GM12878 (cell line): ENCODE measurements around the gene AGBL3. TPM values are rescaled to one million over a fixed set of nuclear protein-coding genes. Genes with fewer than 3 reads are reported as not detected.

Experiments used
- polyA plus RNA-seq, 11 experiments: library from polyadenylated mRNA; depleted of rRNA in 4 of 11; unstranded in 6 of 11; stranded (reverse) in 5 of 11; fragments of >200 nt; fragmentation: Nextera tagmentation in 4 of 11; fragmentation: Illumina TruSeq in 1 of 11; extraction: Ambion mirVana in 4 of 11; extraction: Trizol in 1 of 11; gene quantifications; 1 replicate in 1 of 11; 2 replicates in 10 of 11; pipeline versions ENCODE4 v1.2.1 to v1.2.3, GENCODE V29; 2011 to 2016; ENCODE audit warnings: inconsistent platforms in 2 of 11, missing spikeins in 2 of 11, low read depth in 1 of 11
- total RNA-seq, 4 experiments: library from RNA; depleted of rRNA in 3 of 4; stranded (reverse); fragments of >200 nt in 3 of 4; fragmentation: Illumina TruSeq in 1 of 4; extraction: Trizol in 1 of 4; gene quantifications; 2 replicates each; pipeline versions ENCODE4 v1.2.1 to v1.2.3, GENCODE V29; 2013 to 2021
- TF ChIP-seq, protein P1 (sequence below): fragments of 150-350 bp; IDR thresholded peaks from 2 replicates; pipeline ENCODE4 v1.6.1; 2014; ENCODE audit warnings: mild to moderate bottlenecking, low read depth, low read length

Gene AGBL3
- total and polyA plus RNA-seq, 10 of the 15 experiments (the other 5 are each of a cell fraction or from before 2014, with no cell fraction given) = 0.82 to 12.4 (median 3.7) TPM

DNA sequence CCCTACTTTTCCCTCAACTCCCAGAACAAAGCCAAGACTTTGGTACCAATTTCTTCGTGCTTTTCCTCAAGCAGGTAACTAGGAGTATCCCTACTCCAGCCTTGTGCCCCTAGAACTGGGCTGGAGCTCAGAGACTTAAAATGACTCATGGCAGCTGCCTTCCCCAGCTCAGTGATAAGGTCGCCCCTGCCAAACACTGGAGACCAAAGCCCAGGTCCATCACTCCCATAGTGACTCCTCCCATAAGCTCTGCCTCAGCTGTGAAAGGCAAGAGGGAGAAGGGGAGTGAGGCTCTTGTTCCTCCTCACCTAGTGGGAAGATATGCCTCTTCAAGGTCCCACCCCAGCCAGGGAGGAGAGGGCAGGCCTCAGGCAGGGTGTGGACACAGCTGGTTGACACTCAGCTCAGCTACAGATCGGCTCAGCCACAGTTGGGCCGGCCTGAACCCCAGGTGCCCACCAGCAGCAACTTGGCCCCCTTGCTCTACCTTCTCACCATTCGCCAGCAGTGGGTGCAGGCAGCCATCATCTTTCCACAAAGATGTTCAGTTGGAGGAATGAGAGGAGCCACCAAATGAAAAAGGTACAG lies 198.0 kb downstream of the AGBL3 start (continued):
- TF ChIP-seq, protein P1, sequence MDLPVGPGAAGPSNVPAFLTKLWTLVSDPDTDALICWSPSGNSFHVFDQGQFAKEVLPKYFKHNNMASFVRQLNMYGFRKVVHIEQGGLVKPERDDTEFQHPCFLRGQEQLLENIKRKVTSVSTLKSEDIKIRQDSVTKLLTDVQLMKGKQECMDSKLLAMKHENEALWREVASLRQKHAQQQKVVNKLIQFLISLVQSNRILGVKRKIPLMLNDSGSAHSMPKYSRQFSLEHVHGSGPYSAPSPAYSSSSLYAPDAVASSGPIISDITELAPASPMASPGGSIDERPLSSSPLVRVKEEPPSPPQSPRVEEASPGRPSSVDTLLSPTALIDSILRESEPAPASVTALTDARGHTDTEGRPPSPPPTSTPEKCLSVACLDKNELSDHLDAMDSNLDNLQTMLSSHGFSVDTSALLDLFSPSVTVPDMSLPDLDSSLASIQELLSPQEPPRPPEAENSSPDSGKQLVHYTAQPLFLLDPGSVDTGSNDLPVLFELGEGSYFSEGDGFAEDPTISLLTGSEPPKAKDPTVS = no peak

Other genes with a start within 250 kb of the AGBL3 start
- 0.23 and 0.65 TPM in 2 replicates for gene CALD1, start 206.9 kb upstream of the AGBL3 start, total RNA-seq (2014; rRNA removed)
- 0.14 and 0.22 TPM in 2 replicates for gene CALD1, start 206.9 kb upstream of the AGBL3 start, total RNA-seq (2014; rRNA removed; fragmentation: Illumina TruSeq; extraction: Trizol)
- 0.54 and 0.74 TPM in 2 replicates for gene CALD1, start 206.9 kb upstream of the AGBL3 start, total RNA-seq (2021)
- gene CALD1, start 206.9 kb upstream of the AGBL3 start, polyA plus RNA-seq (2011; rRNA removed) = 0.75 and 1.3 TPM in 2 replicates
- gene CALD1, start 206.9 kb upstream of the AGBL3 start, polyA plus RNA-seq (2014; fragmentation: Illumina TruSeq; extraction: Trizol) = 0.09 and 0.10 TPM in 2 replicates
- gene CALD1, start 206.9 kb upstream of the AGBL3 start, polyA plus RNA-seq (2014; fragmentation: Nextera tagmentation; extraction: Ambion mirVana) = under 1 TPM; 0.03 to 0.04 TPM
- gene CALD1, start 206.9 kb upstream of the AGBL3 start, polyA plus RNA-seq (2014; rRNA removed) = 0.17 and 0.19 TPM in 2 replicates
- gene CALD1, start 206.9 kb upstream of the AGBL3 start, polyA plus RNA-seq (2016; fragmentation: Nextera tagmentation; extraction: Ambion mirVana) = under 1 TPM; 0.40 to 0.69 TPM
- 2.4 and 2.9 TPM in 2 replicates for gene TMEM140, start 161.6 kb downstream of the AGBL3 start, total RNA-seq (2014; rRNA removed)
- 3.3 and 4.3 TPM in 2 replicates for gene TMEM140, start 161.6 kb downstream of the AGBL3 start, total RNA-seq (2014; rRNA removed; fragmentation: Illumina TruSeq; extraction: Trizol)
- 3.0 and 5.2 TPM in 2 replicates for gene TMEM140, start 161.6 kb downstream of the AGBL3 start, total RNA-seq (2021)
- 16.7 and 20.7 TPM in 2 replicates for gene TMEM140, start 161.6 kb downstream of the AGBL3 start, polyA plus RNA-seq (2011; rRNA removed)
- 3.2 and 3.7 TPM in 2 replicates for gene TMEM140, start 161.6 kb downstream of the AGBL3 start, polyA plus RNA-seq (2014; fragmentation: Illumina TruSeq; extraction: Trizol)
- 1 to 10 TPM in 1 of 2 experiments, under 1 TPM in 1; 0.85 to 1.1 TPM for gene TMEM140, start 161.6 kb downstream of the AGBL3 start, polyA plus RNA-seq (2014; fragmentation: Nextera tagmentation; extraction: Ambion mirVana)
- 3.1 and 3.3 TPM in 2 replicates for gene TMEM140, start 161.6 kb downstream of the AGBL3 start, polyA plus RNA-seq (2014; rRNA removed)
- 10 to 100 TPM; 11.2 to 12.4 TPM for gene TMEM140, start 161.6 kb downstream of the AGBL3 start, polyA plus RNA-seq (2016; fragmentation: Nextera tagmentation; extraction: Ambion mirVana)
- 61.3 and 61.5 TPM in 2 replicates for gene CYREN, start 184.2 kb downstream of the AGBL3 start, total RNA-seq (2014; rRNA removed)
- 48.3 and 50.8 TPM in 2 replicates for gene CYREN, start 184.2 kb downstream of the AGBL3 start, total RNA-seq (2014; rRNA removed; fragmentation: Illumina TruSeq; extraction: Trizol)
- 55.3 and 58.0 TPM in 2 replicates for gene CYREN, start 184.2 kb downstream of the AGBL3 start, total RNA-seq (2021)
- gene CYREN, start 184.2 kb downstream of the AGBL3 start, polyA plus RNA-seq (2011; rRNA removed) = 64.3 and 64.5 TPM in 2 replicates
- gene CYREN, start 184.2 kb downstream of the AGBL3 start, polyA plus RNA-seq (2014; fragmentation: Illumina TruSeq; extraction: Trizol) = 42.5 and 46.0 TPM in 2 replicates
- gene CYREN, start 184.2 kb downstream of the AGBL3 start, polyA plus RNA-seq (2014; fragmentation: Nextera tagmentation; extraction: Ambion mirVana) = 10 to 100 TPM in 1 of 2 experiments, 1 to 10 TPM in 1; 8.7 to 12.9 TPM
- 49.6 and 54.6 TPM in 2 replicates for gene CYREN, start 184.2 kb downstream of the AGBL3 start, polyA plus RNA-seq (2014; rRNA removed)
- gene CYREN, start 184.2 kb downstream of the AGBL3 start, polyA plus RNA-seq (2016; fragmentation: Nextera tagmentation; extraction: Ambion mirVana) = 10 to 100 TPM; 56.7 to 57.7 TPM
- 26.0 TPM in 2 replicates for gene WDR91, start 225.0 kb downstream of the AGBL3 start, total RNA-seq (2014; rRNA removed)
- gene WDR91, start 225.0 kb downstream of the AGBL3 start, total RNA-seq (2014; rRNA removed; fragmentation: Illumina TruSeq; extraction: Trizol) = 13.3 and 15.8 TPM in 2 replicates
- gene WDR91, start 225.0 kb downstream of the AGBL3 start, total RNA-seq (2021) = 27.4 TPM in 2 replicates
- gene WDR91, start 225.0 kb downstream of the AGBL3 start, polyA plus RNA-seq (2011; rRNA removed) = 61.8 and 83.3 TPM in 2 replicates
- gene WDR91, start 225.0 kb downstream of the AGBL3 start, polyA plus RNA-seq (2014; fragmentation: Illumina TruSeq; extraction: Trizol) = 13.7 and 17.8 TPM in 2 replicates
- 10 to 100 TPM in 1 of 2 experiments, 1 to 10 TPM in 1; 7.6 to 10.1 TPM for gene WDR91, start 225.0 kb downstream of the AGBL3 start, polyA plus RNA-seq (2014; fragmentation: Nextera tagmentation; extraction: Ambion mirVana)
- 31.9 and 37.2 TPM in 2 replicates for gene WDR91, start 225.0 kb downstream of the AGBL3 start, polyA plus RNA-seq (2014; rRNA removed)
- 10 to 100 TPM; 13.4 to 15.2 TPM for gene WDR91, start 225.0 kb downstream of the AGBL3 start, polyA plus RNA-seq (2016; fragmentation: Nextera tagmentation; extraction: Ambion mirVana)
- gene STRA8, start 247.3 kb downstream of the AGBL3 start, total RNA-seq (2014; rRNA removed) = not detected in 2 replicates
- not detected in 2 replicates for gene STRA8, start 247.3 kb downstream of the AGBL3 start, total RNA-seq (2014; rRNA removed; fragmentation: Illumina TruSeq; extraction: Trizol)
- not detected in 2 replicates for gene STRA8, start 247.3 kb downstream of the AGBL3 start, total RNA-seq (2021)
- gene STRA8, start 247.3 kb downstream of the AGBL3 start, polyA plus RNA-seq (2011; rRNA removed) = 0.14 and 0.15 TPM in 2 replicates
- gene STRA8, start 247.3 kb downstream of the AGBL3 start, polyA plus RNA-seq (2014; fragmentation: Illumina TruSeq; extraction: Trizol) = not detected in 2 replicates
- gene STRA8, start 247.3 kb downstream of the AGBL3 start, polyA plus RNA-seq (2014; fragmentation: Nextera tagmentation; extraction: Ambion mirVana) = not detected
- gene STRA8, start 247.3 kb downstream of the AGBL3 start, polyA plus RNA-seq (2014; rRNA removed) = not detected in 2 replicates
- gene STRA8, start 247.3 kb downstream of the AGBL3 start, polyA plus RNA-seq (2016; fragmentation: Nextera tagmentation; extraction: Ambion mirVana) = not detected